HepG2 (cell line): ENCODE results near the gene EPHA3. TPM values are rescaled to one million over a fixed set of nuclear protein-coding genes. Genes with fewer than 3 reads are reported as not detected.

Source experiments
- ATAC-seq: fragments of 200-7000 bp; cut with Tn5 transposase; 3 replicates; pipeline ENCODE4 v1.9.1; 2020; ENCODE audit warnings: mild to moderate bottlenecking, moderate library complexity
- BruUV-seq: library from RNA; stranded (reverse); fragments of 400-500 nt; replicated peaks from 2 replicates; lab custom pipeline; 2021; lab: Mats Ljungman, UMichigan
- CTCF ChIA-PET: fragments of 300-600 bp; formaldehyde crosslinking; extraction: SDS; loops from one replicate; lab custom pipeline; 2021; ENCODE audit warnings: low total read pairs, inconsistent platforms, low intra/inter-chr PET ratio; lab: Yijun Ruan, JAX
- POLR2A ChIA-PET: fragments of 350-600 bp; sonication (Branson Sonifier 250); formaldehyde crosslinking; loops from one replicate; lab custom pipeline; 2020; ENCODE audit warnings: antibody characterized with exemption, inconsistent platforms; lab: Yijun Ruan, JAX
- DNase-seq: peaks from one replicate; pipeline ENCODE4 v3.0.0-alpha.2; 2015; ENCODE audit warnings: low spot score
- FAIRE-seq: peaks from 3 replicates; lab custom pipeline; 2011; peaks lifted over from hg19 to GRCh38; lab: Jason Lieb, UNC
- H2AFZ ChIP-seq: one replicate; pipeline ENCODE4 v1.6.1; 2011; ENCODE audit warnings: low read length, inconsistent platforms
- H3K27ac ChIP-seq: fragments of 300-600 bp; 3 replicates; pipeline ENCODE4 v1.8.0; 2011; ENCODE audit warnings: mixed run types, mild to moderate bottlenecking, mixed read lengths, low read length, inconsistent platforms; ENCODE audit not compliant: insufficient read depth; ENCODE audit errors: extremely low read length
- H3K27me3 ChIP-seq, 2 experiments: fragments of 200-600 bp in 1 of 2; 2 replicates in 1 of 2; 3 replicates in 1 of 2; pipeline versions ENCODE4 v1.6.0 to v1.8.0; 2011; ENCODE audit warnings: low read length in 2 of 2, mild to moderate bottlenecking in 2 of 2, moderate library complexity in 2 of 2, inconsistent platforms in 1 of 2; ENCODE audit not compliant: insufficient read depth in 2 of 2, control insufficient read depth in 1 of 2
- H3K36me3 ChIP-seq, 2 experiments: fragments of 200-600 bp in 1 of 2; replicated peaks in 1 of 2; 2 replicates in 1 of 2; 3 replicates in 1 of 2; pipeline versions ENCODE4 v1.5.1 to v1.8.0; 2011; ENCODE audit warnings: low read length in 2 of 2, inconsistent platforms in 1 of 2; ENCODE audit not compliant: insufficient read depth in 2 of 2, control insufficient read depth in 1 of 2
- H3K4me1 ChIP-seq: 2 replicates; pipeline ENCODE4 v1.5.1; 2012; ENCODE audit warnings: low read length, inconsistent platforms; ENCODE audit not compliant: insufficient read depth
- H3K4me2 ChIP-seq: 2 replicates; pipeline ENCODE4 v1.6.0; 2011; ENCODE audit warnings: low read depth, low read length, inconsistent platforms
- H3K4me3 ChIP-seq, 3 experiments: fragments of 200-600 bp in 1 of 3; sonication (generic), shearing (Covaris generic) in 1 of 3; replicated peaks in 1 of 3; 2 replicates each; pipeline ENCODE4 v1.5.1; 2011 to 2016; ENCODE audit warnings: low read length in 3 of 3, inconsistent platforms in 2 of 3, low read depth in 2 of 3, mild to moderate bottlenecking in 2 of 3, control low read depth in 1 of 3, mixed read lengths in 1 of 3; ENCODE audit not compliant: insufficient read depth in 1 of 3
- H3K79me2 ChIP-seq: one replicate; pipeline ENCODE4 v1.6.1; 2011; ENCODE audit warnings: low read length, inconsistent platforms; ENCODE audit not compliant: insufficient read depth
- H3K9ac ChIP-seq: 2 replicates; pipeline ENCODE4 v1.6.0; 2011; ENCODE audit warnings: mild to moderate bottlenecking, low read depth, low read length, inconsistent platforms; ENCODE audit not compliant: insufficient read depth
- H3K9me3 ChIP-seq: 2 replicates; pipeline ENCODE4 v1.5.1; 2012; ENCODE audit warnings: mild to moderate bottlenecking, low read length
- H4K20me1 ChIP-seq: 2 replicates; pipeline ENCODE4 v1.6.0; 2011; ENCODE audit warnings: inconsistent platforms, mild to moderate bottlenecking, low read length, moderate library complexity; ENCODE audit not compliant: insufficient read depth
- FOXK1 ChIP-seq: sonication (generic); formaldehyde crosslinking; IDR thresholded peaks from 2 replicates; pipeline ENCODE4 v1.4.0; 2020; ENCODE audit warnings: low read depth, missing genetic modification reagents, borderline replicate concordance
- MAFF ChIP-seq: IDR thresholded peaks from 2 replicates; pipeline ENCODE4 v1.6.1; 2011; ENCODE audit warnings: low read depth, low read length, improper control_type of control experiment
- MAFK ChIP-seq, 2 experiments: IDR thresholded peaks in 1 of 2; conservative IDR thresholded peaks in 1 of 2; 2 replicates each; pipeline ENCODE4 v1.6.1; 2011; ENCODE audit warnings: improper control_type of control experiment in 2 of 2, low read length in 2 of 2
- PAWR ChIP-seq: sonication (generic); formaldehyde crosslinking; IDR thresholded peaks from 2 replicates; pipeline ENCODE4 v1.4.0; 2020; ENCODE audit warnings: missing genetic modification reagents, mild to moderate bottlenecking, borderline replicate concordance
- SOX6 ChIP-seq, 2 experiments: fragments of 450-650 bp in 1 of 2; sonication (generic) in 1 of 2; formaldehyde crosslinking in 1 of 2; IDR thresholded peaks; 2 replicates each; pipeline versions ENCODE4 v1.4.0 to v1.6.1; 2017 to 2020; ENCODE audit warnings: antibody characterized with exemption in 1 of 2, mild to moderate bottlenecking in 1 of 2, missing genetic modification reagents in 1 of 2
- ZBTB4 ChIP-seq: sonication (generic); formaldehyde crosslinking; IDR thresholded peaks from 2 replicates; pipeline ENCODE4 v1.4.0; 2020; ENCODE audit warnings: missing genetic modification reagents, mild to moderate bottlenecking, borderline replicate concordance
- ZNF674 ChIP-seq: sonication (generic); formaldehyde crosslinking; IDR thresholded peaks from 2 replicates; pipeline ENCODE4 v1.5.0; 2020; ENCODE audit warnings: low read depth, mild to moderate bottlenecking, missing genetic modification reagents
- WGBS: methylation state at CpG from one replicate; pipeline ENCODE4 v1.1.6; 2017; ENCODE audit warnings: low lambda C conversion rate; 5-methylcytosine and 5-hydroxymethylcytosine counted together
- in situ Hi-C: cut with HindIII; loops from 2 replicates; pipeline ENCODE4 v1.10.0; 2017; ENCODE audit warnings: low pct_unique_long_range_greater_than_20kb; ENCODE audit not compliant: extremely low pct_ligation_motif_present
- intact Hi-C: fragments of 100-400 bp; cut with micrococcal nuclease; formaldehyde crosslinking; loops from one replicate; pipeline ENCODE4 v1.10.0; 2022; ENCODE audit not compliant: unreplicated experiment
- polyA plus RNA-seq, 8 experiments: library from polyadenylated mRNA; depleted of rRNA in 3 of 8; stranded (reverse) in 7 of 8; unstranded in 1 of 8; fragments of >200 nt; fragmentation: Illumina TruSeq in 4 of 8; extraction: Trizol in 4 of 8; gene quantifications; 2 replicates each; pipeline versions ENCODE4 v1.2.1 to v1.2.3, GENCODE V29; 2011 to 2016; ENCODE audit warnings: low read depth in 4 of 8, missing spikeins in 1 of 8, mixed read lengths in 1 of 8; ENCODE audit not compliant: insufficient read depth in 1 of 8
- total RNA-seq, 5 experiments: library from RNA; depleted of rRNA; stranded (reverse); fragments of >200 nt; fragmentation: Illumina TruSeq; extraction: Trizol; gene quantifications; 2 replicates each; pipeline ENCODE4 v1.2.3, GENCODE V29; 2016; ENCODE audit warnings: low read depth in 1 of 5

EPHA3 gene
- total and polyA plus RNA-seq, 2 of the 13 experiments (the other 11 are each of a cell fraction or from before 2014, with no cell fraction given) = 0.01 TPM; not detected in 1

- TF ChIP-seq ZBTB4 (CRISPR knock-in tag) (no peak), SOX6 (IDR thresholded peaks at IDR 0.05) (no peak), SOX6 (CRISPR knock-in tag; IDR thresholded peaks at IDR 0.05) (no peak), ZNF674 (no peak), PAWR (CRISPR knock-in tag) (no peak)
Measured at GRCh38 chr3:89138048-89138447, 30.6 kb downstream of the EPHA3 start (continued).

GRCh38 chr3:89139870-89140269, 32.4 kb downstream of the EPHA3 start:
- no TSS peak for BruUV-seq
- Histone ChIP-seq H3K27me3 (no peaks in the 10 kb centered on the region), H3K36me3 (no peaks in the 10 kb centered on the region), H3K4me3 (no peak overlapping the region), H3K9ac (no peak overlapping the region), H4K20me1 (no peaks in the 10 kb centered on the region), H3K4me1 (no peaks in the 10 kb centered on the region), H3K79me2 (no peaks in the 10 kb centered on the region), H3K27ac (no peak overlapping the region), H2AFZ (no peak overlapping the region), H3K9me3 (no peaks in the 10 kb centered on the region), H3K4me2 (no peak overlapping the region)
- 0 out of 2 replicates have a peak, but pooled peaks have one; percentile 5 for TF ChIP-seq MAFF
- TF ChIP-seq FOXK1 (CRISPR knock-in tag) = no peak
- peak; percentile 2 to 48; a peak in 1 of 4 replicates for TF ChIP-seq MAFK (conservative IDR thresholded peaks at IDR 0.05 in 1 of 2, IDR thresholded peaks at IDR 0.05 in 1 of 2; ENCODE audit: low read length in 2 of 2)
- ATAC-seq (no peak), FAIRE-seq (no peak), DNase-seq (no peak)
- 0% methylated on average over 3 of the region's 3 CpGs for WGBS
- POLR2A ChIA-PET = no interaction called here
- intact Hi-C loops (no loop called here), in situ Hi-C loops (no loop called here)
- CTCF ChIA-PET = no interaction called here
